ENCODE data around the gene GPHN.

- TF ChIP-seq POLR2A (IDR thresholded peaks at IDR 0.05; ENCODE audit: low read length), result no peak
- no peak for TF ChIP-seq CTCF (IDR thresholded peaks at IDR 0.05)
- no peak for TF ChIP-seq E2F6 (IDR thresholded peaks at IDR 0.05; ENCODE audit: borderline replicate concordance, low read depth)
- TF ChIP-seq RCOR1 (IDR thresholded peaks at IDR 0.05; ENCODE audit: low read depth, low read length), result no peak
Observed at GRCh38 chr14:66716227-66716626, 208.3 kb downstream of the GPHN start.

Data from A549 (cell line).